ENCODE results near the gene KIF15.

DNA sequence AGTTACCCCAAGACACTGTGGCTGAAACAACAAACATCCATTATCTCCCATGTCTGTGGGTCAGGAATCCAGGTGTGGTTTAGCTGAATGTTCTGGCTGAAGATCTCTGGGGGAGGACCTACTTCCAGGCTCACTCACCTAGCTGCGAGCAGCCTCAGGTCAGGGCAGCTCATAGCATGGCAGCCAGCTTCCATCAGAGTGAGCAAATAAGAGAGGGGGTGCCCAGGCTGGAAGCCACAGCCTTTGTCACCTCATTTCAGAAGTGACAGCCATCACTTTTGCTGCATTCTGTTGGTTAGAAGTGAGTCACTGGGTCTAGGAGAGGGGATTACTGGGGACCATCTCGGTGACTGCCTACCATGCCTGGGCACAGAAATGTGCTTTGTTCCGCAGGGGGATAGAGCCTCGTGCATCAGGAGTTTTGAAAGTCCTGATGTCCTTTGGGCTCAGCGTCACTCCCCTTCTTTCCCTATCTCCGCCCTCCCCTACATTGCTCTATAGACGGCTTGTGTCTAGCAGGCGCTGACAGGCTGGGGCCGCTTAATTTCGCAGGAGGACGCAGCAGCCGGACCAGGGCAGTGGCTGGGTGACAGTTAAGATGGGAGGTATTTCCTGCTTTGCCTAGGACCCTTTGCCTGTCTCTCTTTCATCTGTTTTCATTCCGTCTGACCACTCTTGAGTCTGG is 138.2 kb downstream of the KIF15 start:
- TF ChIP-seq, protein P1, sequence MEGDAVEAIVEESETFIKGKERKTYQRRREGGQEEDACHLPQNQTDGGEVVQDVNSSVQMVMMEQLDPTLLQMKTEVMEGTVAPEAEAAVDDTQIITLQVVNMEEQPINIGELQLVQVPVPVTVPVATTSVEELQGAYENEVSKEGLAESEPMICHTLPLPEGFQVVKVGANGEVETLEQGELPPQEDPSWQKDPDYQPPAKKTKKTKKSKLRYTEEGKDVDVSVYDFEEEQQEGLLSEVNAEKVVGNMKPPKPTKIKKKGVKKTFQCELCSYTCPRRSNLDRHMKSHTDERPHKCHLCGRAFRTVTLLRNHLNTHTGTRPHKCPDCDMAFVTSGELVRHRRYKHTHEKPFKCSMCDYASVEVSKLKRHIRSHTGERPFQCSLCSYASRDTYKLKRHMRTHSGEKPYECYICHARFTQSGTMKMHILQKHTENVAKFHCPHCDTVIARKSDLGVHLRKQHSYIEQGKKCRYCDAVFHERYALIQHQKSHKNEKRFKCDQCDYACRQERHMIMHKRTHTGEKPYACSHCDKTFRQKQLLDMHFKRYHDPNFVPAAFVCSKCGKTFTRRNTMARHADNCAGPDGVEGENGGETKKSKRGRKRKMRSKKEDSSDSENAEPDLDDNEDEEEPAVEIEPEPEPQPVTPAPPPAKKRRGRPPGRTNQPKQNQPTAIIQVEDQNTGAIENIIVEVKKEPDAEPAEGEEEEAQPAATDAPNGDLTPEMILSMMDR (IDR thresholded peaks at IDR 0.05) = no peak
- TF ChIP-seq, protein P2, sequence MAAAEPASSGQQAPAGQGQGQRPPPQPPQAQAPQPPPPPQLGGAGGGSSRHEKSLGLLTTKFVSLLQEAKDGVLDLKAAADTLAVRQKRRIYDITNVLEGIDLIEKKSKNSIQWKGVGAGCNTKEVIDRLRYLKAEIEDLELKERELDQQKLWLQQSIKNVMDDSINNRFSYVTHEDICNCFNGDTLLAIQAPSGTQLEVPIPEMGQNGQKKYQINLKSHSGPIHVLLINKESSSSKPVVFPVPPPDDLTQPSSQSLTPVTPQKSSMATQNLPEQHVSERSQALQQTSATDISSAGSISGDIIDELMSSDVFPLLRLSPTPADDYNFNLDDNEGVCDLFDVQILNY (CRISPR knock-in tag; IDR thresholded peaks at IDR 0.05) = no peak
- TF ChIP-seq NFYB (CRISPR knock-in tag; conservative IDR thresholded peaks at IDR 0.05; ENCODE audit: low read depth) (no peak), CBFB (CRISPR knock-in tag; IDR thresholded peaks at IDR 0.05; ENCODE audit: low read depth) (no peak)
- TF ChIP-seq, protein P3, sequence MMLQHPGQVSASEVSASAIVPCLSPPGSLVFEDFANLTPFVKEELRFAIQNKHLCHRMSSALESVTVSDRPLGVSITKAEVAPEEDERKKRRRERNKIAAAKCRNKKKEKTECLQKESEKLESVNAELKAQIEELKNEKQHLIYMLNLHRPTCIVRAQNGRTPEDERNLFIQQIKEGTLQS (CRISPR knock-in tag; conservative IDR thresholded peaks at IDR 0.05) = no peak

Measured in WTC11 (cell line).